Erythroblast (primary cell): ENCODE data around the gene NCEH1.

Experiments
- GATA1 ChIP-seq: IDR thresholded peaks from 2 replicates; pipeline ENCODE4 v1.6.1; 2011; ENCODE audit warnings: low read depth, mild to moderate bottlenecking, control low read depth, low read length, moderate library complexity
- POLR2A ChIP-seq: IDR thresholded peaks from 2 replicates; pipeline ENCODE4 v1.6.1; 2011; ENCODE audit warnings: mild to moderate bottlenecking, low read length

DNA sequence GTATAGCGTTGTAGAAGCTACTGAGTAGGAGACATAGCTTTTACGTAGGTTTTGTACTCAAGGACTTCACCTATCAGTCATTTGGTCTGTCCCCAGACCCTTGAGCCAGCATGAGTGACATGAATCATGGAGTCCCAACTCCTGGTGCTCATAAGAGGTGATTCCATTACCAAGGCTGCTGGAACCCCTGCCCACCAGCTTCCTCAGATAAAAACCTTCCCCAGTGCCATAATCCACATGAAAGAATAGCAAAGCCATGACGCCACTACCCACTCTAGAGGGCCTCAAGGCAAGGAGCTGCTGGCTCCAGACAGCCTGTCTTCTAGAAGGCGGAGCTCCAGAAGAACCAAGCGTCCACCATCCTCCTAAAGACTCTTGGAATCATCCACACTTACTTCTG, 69.6 kb downstream of the NCEH1 start:
- TF ChIP-seq POLR2A (no peak), GATA1 (no peak)
